GM21447 (cell line): Measurements from ENCODE around the gene FASN.

Experiments
- ATAC-seq: cut with Tn5 transposase; IDR thresholded peaks from one replicate; pipeline ENCODE4 v1.9.1; 2021; ENCODE audit not compliant: unreplicated experiment

Gene FASN

DNA sequence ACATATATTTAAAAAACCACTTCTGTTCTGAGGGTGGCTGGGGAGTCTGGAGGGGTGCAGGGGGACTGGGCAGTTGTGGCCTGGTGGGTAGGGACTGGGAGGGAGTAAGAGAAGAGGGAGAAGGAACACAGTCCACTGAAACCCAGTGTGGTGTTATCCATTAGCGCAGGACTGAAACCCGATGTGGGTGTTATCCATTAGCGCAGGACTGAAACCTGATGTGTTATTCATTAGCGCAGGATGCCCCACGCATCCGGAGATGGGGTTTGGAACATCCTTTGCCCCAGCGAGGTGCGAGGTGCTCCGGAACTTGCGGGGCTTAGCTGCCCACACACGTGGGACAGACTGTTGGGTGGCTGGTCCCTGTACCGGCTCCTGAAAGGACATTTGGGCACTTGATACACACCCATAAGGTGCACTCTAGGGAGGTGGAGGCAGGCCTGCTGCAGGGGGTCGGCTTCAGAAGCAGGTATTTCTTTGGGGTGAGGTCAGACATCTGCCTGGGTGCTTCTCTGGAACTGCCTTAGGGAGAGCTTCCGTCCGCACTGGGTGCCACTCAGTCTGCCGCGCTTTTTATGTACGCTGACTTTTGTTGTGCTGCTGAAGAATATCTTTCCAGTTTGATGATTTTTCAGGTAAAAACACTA lies 20.3 kb upstream of the FASN start:
- no peak for ATAC-seq

DNA sequence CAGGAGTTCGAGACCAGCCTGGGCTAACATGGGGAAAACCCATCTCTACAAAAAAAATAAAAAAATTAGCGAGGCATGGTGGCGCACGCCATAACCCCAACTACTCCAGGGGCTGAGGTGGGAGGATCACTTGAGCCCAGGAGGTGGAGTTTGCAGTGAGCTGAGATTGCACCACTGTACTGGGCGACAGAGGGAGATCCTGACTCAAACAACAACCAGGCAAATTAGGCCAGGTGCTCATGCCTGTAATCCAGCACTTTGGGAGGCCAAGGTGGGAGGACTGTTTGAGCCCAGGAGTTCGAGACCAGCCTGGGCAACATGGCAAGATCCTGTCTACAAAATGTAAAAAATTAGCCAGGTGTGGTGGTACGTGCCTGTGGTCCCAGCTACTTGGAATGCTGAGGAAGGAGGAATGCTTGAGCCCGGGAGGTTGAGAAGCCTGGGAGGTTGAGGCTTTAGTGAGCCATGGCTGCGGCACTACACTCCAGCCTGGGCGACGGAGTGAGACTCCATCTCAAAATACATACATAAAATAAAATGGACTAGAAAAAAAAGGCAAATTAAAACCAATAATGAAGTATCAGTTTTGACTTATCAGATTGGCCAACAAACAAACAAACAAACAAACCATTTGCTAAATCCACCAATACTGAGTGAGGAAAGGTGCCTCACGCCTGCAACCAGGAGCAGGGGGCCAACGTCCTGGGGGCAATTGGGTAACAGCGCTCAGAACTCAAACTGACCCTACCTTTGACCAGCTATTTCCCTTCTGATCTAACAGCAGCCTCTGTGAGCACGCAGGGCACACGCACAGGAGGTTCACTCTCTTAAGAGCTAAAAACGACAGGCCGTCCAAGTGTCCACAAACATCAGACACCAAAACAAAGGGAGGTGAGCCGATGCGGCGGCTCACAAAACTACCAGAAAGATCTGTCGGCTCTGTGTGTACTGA lies 19.4 kb upstream of the FASN start:
- no peak for ATAC-seq

DNA sequence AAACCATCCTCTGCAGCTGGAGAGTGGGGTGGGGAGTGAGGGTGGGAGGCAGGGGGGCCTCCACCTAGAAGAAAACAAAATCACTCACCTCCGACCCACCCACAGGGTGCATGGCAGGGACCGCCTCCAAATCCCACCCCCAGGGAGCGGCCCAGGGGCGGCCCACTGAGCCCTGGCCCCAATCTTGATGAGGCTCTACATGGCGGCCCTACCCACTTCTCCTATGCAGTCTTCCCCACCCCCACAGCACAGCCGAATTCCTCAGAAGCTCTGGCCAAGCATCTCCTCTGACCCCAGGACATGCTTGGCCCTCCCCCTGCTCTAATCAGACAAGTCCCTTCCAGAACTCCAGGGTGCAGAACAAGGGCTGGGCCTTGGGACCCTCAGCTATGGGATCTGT lies 18.2 kb upstream of the FASN start:
- no peak for ATAC-seq

DNA sequence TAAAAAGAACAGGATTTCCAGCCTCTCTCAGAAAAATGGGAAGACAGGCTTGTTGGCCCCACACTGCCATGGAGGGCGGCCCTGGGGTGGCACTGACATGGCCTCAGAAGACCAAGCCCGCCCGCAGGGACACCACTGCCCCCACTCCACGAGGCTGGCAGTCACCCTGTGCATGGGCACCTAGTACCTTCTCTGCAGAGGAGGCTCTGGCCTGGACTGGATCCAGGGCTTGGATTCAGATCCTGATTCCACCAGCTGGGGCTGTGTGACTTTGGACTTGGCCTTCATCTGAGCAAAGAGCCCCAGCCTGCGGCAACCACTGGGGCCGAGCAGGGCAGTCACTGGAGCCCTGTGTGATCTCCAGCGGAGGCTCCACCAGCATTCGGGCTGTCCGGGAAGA lies 16.8 kb upstream of the FASN start:
- ATAC-seq: no peak

DNA sequence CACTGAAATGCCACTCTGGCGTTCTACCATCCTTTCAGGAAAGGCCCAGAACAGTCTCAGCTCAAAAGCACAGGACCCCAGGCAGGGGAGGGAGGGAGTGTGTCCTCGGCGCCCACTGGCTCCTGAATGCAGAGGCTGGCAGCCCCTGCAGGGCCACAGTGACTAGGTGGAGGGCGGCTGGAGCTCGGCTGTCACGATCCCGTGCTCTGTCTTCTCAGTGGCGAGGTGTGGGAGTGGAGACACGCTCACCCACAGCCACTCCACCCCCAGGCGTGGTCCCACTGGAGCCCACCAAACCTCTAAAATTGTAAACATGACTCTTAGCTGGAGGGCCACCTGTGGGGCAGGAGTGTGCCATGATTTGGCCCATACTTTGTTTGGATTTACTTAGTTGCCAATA lies 16.4 kb upstream of the FASN start:
- no peak for ATAC-seq

DNA sequence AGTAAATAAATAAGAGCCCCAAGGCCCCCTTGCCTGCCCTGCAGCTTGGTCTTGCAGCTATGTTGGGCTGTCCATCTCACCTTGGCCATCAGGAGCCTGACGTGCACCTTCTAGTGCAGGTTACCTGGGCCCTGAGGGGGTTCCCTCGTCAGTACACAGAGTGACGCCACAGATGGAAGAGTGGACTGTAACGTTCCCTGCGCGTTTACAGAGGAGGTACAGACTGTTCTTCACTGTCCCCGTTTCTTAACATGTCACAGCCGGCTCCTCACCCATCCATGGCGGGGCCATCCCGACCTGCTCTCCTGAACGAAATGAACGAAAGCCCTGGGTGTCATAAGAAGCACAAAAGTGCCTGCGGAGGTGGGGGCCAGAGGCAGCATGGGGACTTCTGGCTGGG lies 15.9 kb upstream of the FASN start:
- no peak for ATAC-seq

DNA sequence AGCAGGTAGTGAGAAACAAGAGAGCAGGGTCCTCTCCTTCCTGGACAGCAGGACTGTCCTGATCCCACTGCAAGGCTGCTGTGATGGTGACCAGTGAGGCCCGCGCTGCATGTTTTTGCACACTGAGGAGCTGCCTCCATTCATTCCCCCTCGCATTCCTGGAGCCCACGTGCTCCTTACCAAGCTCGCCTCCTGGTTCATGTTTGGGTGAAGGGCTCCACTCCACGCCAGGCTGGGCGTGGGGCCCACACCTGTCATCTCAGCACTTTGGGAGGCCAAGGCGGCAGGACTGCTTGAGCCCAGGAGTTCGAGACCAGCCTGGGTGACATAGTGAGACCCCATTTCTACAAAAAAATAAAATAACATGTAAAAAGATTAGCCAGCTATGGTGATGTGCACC lies 15.4 kb upstream of the FASN start:
- ATAC-seq: no peak

DNA sequence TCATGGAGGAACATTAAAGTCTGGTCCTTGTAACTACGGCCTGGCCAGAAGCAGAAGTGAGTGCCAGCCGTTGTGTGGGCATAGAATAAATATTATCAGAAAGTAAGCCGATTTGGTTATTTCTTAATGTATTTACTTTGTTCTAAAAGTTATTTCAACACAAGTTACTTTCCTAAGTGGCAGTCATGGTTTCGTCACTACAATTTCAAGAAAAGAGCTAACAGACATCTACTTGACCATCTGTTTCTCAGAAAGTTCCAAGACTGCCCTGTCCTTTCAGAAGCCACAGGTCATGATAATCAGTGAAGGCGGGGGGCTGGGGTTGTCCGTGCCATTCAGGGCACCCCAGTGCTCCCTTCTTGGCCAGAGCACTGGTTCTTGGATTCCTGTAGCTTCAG lies 14.9 kb upstream of the FASN start:
- ATAC-seq: no peak

DNA sequence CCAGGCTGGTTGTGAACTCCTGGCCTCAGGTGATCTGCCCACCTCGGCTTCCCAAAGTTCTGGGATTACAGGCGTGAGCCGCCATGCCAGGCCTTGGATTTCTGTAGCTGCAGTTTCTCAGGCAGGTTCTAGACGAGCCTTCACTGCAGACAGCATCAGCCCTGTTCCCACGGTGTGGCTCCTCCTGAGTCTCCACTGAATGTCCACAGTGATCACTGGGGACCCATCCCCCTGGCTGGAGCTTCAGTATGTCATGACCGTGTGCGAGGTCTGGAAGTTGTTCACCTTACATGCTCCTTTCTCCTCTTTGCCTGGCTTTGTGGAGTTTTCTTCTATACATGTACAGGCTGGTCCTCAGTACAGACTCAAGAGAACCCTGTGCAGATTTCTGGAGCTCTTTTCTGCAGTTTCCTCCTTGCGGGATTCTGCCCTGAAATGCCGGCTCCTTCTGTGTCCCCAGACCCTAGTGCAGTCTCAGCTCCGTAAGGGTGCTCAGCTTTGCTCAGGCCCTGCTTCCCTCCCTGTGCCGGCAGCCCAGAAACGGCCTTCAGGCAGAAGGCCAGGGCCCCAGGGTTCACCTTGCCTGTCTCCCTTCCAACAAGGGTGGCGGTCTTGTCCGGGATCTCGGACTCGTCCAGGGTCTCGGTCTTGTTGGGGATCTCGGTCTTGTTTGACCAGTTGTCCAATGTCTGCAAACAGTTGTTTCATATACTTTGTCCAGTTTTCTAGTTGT lies 14.3 kb upstream of the FASN start:
- ATAC-seq: no peak

DNA sequence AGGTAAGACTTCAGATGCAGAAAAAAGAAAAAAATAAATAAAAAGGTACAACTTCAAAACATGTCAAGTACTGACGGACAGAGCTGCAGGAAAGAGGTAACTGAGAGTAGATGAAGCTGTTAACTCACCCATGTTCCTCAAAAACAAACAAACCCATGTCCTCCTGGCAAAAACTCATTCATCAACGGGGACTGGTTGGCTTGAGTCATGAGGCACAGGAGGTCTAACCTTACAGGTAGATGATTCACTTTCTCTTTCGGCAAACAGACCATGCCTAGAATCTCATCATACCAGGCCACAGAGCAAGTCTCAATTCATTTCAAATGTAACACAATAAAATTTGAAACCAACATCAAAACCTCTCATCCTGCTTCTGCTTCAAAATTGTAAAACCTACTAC lies 12.3 kb upstream of the FASN start:
- no peak for ATAC-seq

DNA sequence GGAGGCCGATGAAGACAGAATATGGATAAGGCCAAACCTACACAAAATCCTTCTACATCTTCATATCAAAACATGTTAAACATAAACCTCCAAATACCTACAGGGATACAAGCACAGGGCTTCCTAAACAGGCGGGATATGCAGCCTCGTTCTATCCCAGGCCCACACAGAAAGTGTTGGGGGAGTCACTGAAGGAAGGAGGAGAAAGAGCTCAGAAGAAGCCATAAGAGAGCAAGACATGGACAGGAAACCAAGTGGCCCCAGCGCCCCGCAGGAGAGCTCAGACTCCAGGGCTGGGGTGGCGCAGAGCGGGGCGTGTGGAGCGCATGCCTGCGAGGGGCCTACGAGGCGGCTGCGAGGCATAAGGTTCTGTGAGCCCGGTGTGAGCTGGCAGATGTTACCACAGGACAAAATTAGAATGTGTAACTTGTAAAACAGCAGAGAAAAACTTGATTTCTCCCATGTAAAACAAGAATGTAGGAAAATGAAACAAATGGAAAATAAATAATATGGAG lies 11.0 kb upstream of the FASN start:
- no peak for ATAC-seq

DNA sequence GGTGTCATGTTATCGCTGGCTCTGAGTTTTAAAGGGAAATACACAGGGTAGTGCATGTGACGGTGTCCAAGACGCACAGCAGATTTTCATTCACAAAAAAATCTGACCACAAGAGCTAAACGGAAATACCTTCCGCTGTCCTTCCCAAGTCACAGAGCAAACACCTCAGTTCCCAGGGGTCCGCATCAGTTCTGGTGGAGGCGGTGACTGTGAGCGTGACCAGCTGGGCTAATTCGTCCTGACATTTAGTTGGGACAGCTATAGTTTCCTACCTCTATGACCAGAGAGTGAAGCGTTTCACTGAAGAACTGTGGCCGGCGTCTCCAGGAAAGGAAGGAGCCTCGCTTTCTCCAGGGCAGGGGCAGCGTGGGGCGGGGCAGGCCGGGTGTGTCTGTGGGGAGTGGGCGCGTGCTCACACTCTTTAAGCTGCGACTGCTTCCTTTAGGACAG lies 10.5 kb upstream of the FASN start:
- no peak for ATAC-seq

DNA sequence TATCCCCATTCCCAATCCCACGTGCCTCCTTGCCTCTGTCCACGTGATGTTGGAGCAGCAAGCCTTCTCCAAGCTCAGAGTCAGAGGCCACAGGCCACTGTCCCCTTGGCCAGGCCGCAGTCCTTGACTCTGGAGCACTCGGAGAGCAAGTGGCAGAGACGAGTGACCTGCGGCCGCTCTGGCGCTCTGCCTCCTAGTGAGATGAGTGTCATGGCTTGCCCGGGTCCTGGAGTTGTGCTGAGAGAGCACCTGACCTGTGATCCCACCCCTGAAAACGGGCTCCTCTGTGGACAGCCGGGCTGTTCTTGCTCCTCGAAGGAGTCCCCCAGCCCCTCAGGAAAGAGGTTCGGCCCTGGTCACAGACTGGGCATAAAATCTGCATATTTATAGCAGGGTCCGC lies 10.0 kb upstream of the FASN start:
- ATAC-seq: no peak

DNA sequence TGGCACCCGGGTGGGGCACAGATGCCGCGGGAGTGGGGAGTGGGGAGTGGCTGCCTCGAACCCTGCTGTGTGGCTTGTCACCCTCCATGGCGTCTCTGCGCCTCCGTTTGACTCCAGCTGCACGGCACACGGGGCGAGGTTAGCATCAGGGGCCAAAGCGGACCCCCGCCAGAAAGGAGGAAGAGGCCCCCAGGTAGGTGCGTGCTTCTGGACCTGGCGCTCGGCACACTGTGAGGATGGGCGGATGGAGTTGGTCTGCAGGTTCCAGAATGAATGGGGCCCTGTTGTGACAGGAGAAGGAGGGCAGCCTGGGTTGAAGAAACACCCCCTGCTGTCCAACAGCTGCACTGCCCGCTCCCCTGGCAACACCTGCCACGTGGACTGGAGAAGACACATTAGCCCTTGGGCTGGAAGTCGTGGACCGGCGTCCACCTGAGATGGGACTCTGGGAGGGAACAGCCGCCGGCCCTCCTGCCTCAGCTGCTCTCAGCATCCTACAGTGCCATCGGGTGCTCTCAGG lies 9.4 kb upstream of the FASN start:
- no peak for ATAC-seq

DNA sequence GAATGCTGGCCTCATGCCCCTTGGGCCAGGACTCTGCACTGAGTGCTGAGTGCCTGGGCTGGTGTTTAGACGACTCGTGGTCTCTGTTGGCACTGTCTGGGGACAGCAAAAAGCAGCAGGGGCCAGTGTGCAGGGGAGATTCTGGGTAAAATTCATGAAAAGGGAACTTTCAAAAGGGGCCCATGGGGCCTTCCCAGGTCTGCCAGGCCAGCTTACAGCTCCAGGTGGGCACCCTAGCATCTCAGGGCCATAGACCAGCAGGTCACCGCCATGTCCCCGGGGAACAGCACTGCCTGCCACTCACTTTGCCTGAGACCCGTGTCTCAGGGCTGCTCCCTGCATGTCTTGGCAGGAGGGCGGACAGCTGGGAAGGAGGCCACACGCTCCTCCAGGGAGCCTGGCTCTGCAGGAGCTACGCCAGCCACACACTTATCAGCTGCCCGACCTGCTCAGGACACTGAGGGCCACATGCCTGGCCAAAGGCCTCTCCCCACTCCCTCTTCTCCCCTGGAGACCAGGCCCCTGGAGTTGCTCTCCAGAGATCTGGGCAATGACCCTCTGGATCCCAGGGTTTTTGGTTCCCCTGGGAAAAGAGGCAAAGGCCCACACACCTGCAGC lies 8.8 kb upstream of the FASN start:
- no peak for ATAC-seq

DNA sequence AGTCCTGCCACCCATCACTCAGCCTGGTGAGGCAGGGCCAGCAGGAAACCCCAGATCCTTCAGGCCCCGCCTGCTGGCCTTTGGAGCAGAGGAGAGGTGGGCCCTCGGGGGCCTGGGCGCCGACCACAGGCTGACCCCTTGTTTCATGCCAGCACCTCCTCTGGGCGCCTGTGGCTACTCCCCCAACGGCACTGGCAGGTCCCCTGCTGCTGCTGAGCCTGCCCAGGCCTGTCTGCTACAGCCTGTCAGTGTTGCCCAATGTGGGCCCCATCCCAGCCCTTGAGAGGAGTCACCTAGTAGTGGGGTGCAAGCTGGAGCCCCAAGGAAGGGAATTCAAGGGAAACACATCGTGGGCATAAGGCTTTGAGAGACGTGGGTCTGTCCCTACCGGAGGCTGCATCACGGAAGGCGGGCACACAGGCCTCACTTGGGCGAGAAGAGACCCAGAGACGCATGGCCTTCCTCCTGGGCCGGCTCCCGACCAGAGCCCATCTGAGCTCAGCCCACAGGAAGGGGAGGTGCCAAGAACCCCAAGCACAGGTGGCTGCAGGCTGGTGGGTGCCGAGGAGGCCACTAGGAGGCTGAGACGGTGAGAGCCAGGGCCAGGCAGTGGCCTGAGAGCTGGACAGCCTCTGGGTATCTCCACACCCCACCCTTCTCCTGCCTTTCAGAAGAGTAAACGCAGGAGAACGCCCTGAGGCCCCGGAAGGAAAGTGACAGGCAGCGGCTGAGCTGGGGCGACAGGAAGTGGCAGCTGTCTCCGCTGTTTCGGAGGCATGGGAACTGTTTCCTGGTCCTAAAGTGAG lies 8.0 kb upstream of the FASN start:
- peak; percentile 90 for ATAC-seq

DNA sequence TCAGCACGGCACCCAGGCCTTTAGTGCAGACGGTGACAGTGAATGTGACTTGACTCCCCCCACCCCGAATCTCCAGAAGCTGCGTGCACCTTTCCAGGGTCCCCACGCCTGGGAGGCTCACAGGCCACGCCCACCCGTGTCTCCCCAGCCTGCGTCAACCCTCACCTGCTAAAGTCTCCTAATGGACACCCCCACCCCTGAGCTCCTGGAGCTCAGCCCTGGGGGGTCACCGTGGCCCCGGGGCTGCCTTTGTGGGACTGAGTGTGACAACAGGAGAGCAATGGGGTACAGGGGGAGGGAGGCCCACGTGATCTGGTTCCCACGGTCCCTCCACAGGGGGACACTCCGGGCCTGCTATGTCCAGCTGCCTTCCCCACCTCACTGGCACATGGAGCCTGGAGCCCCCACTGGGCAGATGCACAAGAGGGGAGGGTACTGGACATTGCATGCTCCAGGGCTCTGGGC lies 7.4 kb upstream of the FASN start:
- ATAC-seq: no peak

DNA sequence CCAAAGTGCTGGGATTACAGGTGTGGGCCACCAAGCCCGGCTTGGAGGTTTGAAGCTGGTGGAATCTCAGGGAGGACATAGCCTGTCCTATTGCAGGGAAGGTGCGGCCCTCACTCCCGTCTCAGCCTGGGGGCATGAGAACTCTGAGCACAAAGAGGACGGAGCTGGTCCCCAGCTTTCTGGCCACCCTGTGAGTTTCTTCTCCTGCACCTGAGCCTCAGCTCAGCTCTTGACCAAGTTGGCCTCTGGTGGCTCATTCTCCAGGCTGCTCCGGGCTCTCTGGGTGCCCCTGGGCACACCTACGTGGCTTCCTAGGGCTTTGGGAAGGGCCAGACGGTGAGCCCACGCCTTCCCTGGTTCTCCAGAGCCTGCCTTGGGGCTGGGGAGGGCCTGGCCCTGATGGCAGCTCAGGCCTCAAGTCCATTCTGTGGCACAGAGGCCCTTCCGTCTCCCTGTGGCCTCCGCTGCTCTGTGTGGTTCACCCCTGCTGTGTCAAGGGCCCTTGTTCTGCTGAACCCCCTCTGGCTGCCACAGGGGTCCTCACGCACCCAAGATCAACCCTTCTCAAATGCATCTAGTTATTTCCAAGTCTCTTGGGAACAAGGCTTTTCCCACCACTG lies 6.9 kb upstream of the FASN start:
- no peak for ATAC-seq
